Thyroid gland (tissue), 4 donors: ENCODE results near the gene STAG3. TPM values are rescaled to one million over a fixed set of nuclear protein-coding genes. Genes with fewer than 3 reads are reported as not detected.
"Not testable (repeated sequence)": the region's sequence is repeated elsewhere in the genome, so short reads cannot be mapped to it uniquely, and the experiment has no call there.

Source experiments
- DNase-seq, 2 donors: peaks; one replicate each; pipeline ENCODE4 v3.0.0-alpha.2; 2019
- H3K27ac ChIP-seq, 3 donors: fragments of 200-600 bp; sonication (generic); 1 replicate in 2 of 3; 2 replicates in 1 of 3; pipeline ENCODE4 v1.5.1; 2016 to 2019; ENCODE audit warnings: mild to moderate bottlenecking in 1 of 3, moderate library complexity in 1 of 3
- H3K27me3 ChIP-seq: fragments of 200-600 bp; sonication (generic); one replicate; pipeline ENCODE4 v1.5.1; 2019
- H3K36me3 ChIP-seq, 2 donors: fragments of 200-600 bp; sonication (generic); one replicate each; pipeline ENCODE4 v1.5.1; 2016 to 2019
- H3K4me1 ChIP-seq, 2 donors: fragments of 200-600 bp; sonication (generic); one replicate each; pipeline ENCODE4 v1.5.1; 2017 to 2019
- H3K4me3 ChIP-seq, 3 donors: fragments of 200-600 bp; sonication (generic); replicated peaks in 1 of 3; 1 replicate in 2 of 3; 2 replicates in 1 of 3; pipeline ENCODE4 v1.5.1; 2016; ENCODE audit warnings: mild to moderate bottlenecking in 1 of 3
- H3K9me3 ChIP-seq: fragments of 200-600 bp; sonication (generic); one replicate; pipeline ENCODE4 v1.5.1; 2017
- POLR2A ChIP-seq, 2 donors: fragments of 450-650 bp; IDR thresholded peaks; one replicate each; pipeline ENCODE4 v1.6.1; 2017; ENCODE audit warnings: antibody characterized with exemption in 2 of 2, mild to moderate bottlenecking in 2 of 2, moderate library complexity in 1 of 2
- WGBS, 2 donors: methylation state at CpG; one replicate each; pipeline ENCODE4 v1.1.5; 2017; 5-methylcytosine and 5-hydroxymethylcytosine counted together
- intact Hi-C: fragments of 100-400 bp; cut with DNase I; formaldehyde crosslinking; loops from one replicate; pipeline ENCODE4 v1.15.1; 2023
- total RNA-seq, 4 donors: library from RNA; depleted of rRNA; stranded (reverse); fragments of >200 nt; gene quantifications; one replicate each; pipeline ENCODE4 v1.2.3, GENCODE V29; 2016
- TF ChIP-seq, protein P1 (sequence below), 6 experiments: fragments of 200-600 bp in 3 of 6; fragments of 450-650 bp in 3 of 6; sonication (generic) in 3 of 6; IDR thresholded peaks; one replicate each; pipeline ENCODE4 v1.5.1; 2016 to 2019; ENCODE audit warnings: antibody characterized with exemption in 6 of 6, mild to moderate bottlenecking in 2 of 6, inconsistent platforms in 1 of 6, moderate library complexity in 1 of 6

The STAG3 gene, protein sequence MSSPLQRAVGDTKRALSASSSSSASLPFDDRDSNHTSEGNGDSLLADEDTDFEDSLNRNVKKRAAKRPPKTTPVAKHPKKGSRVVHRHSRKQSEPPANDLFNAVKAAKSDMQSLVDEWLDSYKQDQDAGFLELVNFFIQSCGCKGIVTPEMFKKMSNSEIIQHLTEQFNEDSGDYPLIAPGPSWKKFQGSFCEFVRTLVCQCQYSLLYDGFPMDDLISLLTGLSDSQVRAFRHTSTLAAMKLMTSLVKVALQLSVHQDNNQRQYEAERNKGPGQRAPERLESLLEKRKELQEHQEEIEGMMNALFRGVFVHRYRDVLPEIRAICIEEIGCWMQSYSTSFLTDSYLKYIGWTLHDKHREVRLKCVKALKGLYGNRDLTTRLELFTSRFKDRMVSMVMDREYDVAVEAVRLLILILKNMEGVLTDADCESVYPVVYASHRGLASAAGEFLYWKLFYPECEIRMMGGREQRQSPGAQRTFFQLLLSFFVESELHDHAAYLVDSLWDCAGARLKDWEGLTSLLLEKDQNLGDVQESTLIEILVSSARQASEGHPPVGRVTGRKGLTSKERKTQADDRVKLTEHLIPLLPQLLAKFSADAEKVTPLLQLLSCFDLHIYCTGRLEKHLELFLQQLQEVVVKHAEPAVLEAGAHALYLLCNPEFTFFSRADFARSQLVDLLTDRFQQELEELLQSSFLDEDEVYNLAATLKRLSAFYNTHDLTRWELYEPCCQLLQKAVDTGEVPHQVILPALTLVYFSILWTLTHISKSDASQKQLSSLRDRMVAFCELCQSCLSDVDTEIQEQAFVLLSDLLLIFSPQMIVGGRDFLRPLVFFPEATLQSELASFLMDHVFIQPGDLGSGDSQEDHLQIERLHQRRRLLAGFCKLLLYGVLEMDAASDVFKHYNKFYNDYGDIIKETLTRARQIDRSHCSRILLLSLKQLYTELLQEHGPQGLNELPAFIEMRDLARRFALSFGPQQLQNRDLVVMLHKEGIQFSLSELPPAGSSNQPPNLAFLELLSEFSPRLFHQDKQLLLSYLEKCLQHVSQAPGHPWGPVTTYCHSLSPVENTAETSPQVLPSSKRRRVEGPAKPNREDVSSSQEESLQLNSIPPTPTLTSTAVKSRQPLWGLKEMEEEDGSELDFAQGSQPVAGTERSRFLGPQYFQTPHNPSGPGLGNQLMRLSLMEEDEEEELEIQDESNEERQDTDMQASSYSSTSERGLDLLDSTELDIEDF
- 1 to 10 TPM in 2 of 4 donors, under 1 TPM in 1, not detected in 1; 0.34 to 2.7 (median 1.5) TPM for total RNA-seq

DNA sequence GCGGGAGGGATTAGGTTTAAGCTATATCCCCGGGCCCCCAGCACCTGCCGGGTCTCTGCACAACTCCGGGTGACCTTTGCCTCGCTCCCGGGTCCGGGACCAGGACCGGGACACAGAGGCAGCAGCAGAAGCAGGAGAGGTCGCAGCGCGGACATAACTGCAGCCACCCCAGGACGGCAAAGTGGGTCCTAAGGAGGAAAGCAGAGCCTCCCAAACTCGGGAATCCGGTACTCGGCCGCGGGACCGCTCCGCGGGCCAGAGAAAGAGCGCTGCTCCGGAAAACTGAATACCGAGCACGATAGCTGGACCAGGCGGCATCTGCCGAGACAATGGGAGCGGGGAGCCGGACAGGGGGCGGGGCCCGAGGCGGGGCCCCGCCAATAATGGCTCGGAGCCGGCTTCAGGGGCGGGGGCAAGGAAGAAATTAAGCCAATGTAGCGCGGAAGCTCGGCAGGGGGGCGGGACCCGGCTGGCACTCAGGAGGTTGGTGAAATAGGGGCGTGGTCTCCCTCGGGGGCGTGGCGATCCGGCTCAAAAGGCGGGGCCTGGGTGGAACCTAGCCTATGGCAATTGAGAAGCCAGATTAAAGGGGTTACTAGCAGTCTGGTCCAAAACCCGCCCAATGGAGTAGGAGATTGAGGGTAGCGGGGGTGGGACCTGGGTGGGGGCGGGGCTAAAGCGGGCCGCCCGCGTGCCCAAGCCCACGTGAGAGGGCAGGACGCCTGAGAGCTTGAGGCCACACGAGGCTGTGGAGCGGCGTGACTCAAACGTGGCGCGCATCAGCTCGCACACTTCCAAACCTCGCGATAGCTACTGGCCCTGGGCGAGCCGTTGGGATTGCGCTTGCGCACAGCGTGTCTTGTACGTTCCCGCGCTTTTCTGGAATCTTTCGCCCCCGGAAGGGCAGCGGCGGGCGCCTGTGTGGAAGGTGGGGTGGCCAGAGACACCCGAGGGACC lies at the start of gene STAG3, which contains the start of gene GPC2:
STAG3 (plus strand) TSS at position 874 of the 957 bp plus-strand sequence. CDS start 2,639 bp downstream, outside the sequence.
GPC2 (minus strand) TSS at position 337 of the 957 bp plus-strand sequence; CDS start at position 155, 182 bp downstream.
- H3K27me3 ChIP-seq: no peaks in the 10 kb centered on the region
- H3K27ac ChIP-seq: no peak within 1 kb of the TSS
- 5 to 12% methylated on average over 36 to 57 of the region's 78 CpGs for WGBS, 2 donors
- H3K4me1 ChIP-seq: peaks cover 8 to 9% of the 10 kb centered on the region in 2 donors
- intact Hi-C loops: no loop called here
- TF ChIP-seq, protein P1, sequence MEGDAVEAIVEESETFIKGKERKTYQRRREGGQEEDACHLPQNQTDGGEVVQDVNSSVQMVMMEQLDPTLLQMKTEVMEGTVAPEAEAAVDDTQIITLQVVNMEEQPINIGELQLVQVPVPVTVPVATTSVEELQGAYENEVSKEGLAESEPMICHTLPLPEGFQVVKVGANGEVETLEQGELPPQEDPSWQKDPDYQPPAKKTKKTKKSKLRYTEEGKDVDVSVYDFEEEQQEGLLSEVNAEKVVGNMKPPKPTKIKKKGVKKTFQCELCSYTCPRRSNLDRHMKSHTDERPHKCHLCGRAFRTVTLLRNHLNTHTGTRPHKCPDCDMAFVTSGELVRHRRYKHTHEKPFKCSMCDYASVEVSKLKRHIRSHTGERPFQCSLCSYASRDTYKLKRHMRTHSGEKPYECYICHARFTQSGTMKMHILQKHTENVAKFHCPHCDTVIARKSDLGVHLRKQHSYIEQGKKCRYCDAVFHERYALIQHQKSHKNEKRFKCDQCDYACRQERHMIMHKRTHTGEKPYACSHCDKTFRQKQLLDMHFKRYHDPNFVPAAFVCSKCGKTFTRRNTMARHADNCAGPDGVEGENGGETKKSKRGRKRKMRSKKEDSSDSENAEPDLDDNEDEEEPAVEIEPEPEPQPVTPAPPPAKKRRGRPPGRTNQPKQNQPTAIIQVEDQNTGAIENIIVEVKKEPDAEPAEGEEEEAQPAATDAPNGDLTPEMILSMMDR (IDR thresholded peaks at IDR 0.05): no peak
- TF ChIP-seq POLR2A (IDR thresholded peaks at IDR 0.05): no peak
- H3K36me3 ChIP-seq: no peaks in the 10 kb centered on the region
- peak; percentile 87 for DNase-seq
- H3K9me3 ChIP-seq: no peaks in the 10 kb centered on the region
- H3K4me3 ChIP-seq: peak within 1 kb of the TSS in 1 of 3 donors; percentile 34

DNA sequence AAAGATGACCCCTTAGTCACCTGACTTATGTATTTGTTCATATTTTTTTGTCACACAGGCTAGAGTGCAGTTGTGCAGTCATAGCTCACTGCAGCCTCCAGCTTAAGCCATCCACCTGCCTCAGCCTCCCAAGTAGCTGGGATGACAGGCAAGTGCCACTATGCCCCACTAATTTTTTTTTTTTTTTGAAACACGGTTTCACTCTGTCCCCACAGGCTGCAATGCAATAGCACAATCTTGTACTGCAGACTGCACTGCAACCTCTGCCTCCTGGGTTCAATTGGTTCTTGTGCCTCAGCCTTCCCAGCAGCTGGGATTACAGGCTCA lies 49.1 kb upstream of the STAG3 start:
- H3K27me3 ChIP-seq: no peaks in the 10 kb centered on the region
- DNase-seq: no peak
- no peak for TF ChIP-seq POLR2A (IDR thresholded peaks at IDR 0.05)
- TF ChIP-seq, protein P1 (IDR thresholded peaks at IDR 0.05): no peak
- H3K36me3 ChIP-seq: no peaks in the 10 kb centered on the region
- intact Hi-C loops: loop anchor here (5.0 kb wide), 1 partner anchor 36 kb away; no protein-coding TSS in a partner anchor
- H3K4me3 ChIP-seq: no peak overlapping the region
- peaks cover 6 to 22% of the 10 kb centered on the region in 2 donors for H3K4me1 ChIP-seq
- 47 to 75% methylated on average over 1 of the region's 1 CpG for WGBS, 2 donors
- H3K27ac ChIP-seq: no peak overlapping the region
- no peaks in the 10 kb centered on the region for H3K9me3 ChIP-seq

DNA sequence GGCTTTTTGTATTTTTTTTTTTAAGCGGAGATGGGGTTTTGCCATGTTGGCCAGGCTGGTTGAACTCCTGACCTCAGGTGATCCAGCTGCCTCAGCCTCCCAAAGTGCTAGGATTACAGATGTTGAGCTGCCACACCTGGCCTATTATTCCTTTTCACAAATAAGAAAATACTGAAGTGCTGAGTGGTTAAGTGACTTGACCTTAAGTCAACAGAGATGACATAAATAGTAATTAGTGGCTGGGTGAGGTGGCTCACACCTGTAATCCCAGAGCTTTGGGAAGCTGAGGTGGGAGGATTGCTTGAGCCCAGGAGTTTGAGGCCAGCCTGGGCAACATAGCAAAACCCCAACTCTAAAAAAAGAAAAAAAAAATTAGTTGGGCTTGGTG lies 47.5 kb upstream of the STAG3 start:
- not testable (repeated sequence) for H3K36me3 ChIP-seq, H3K27ac ChIP-seq, DNase-seq, H3K27me3 ChIP-seq, H3K9me3 ChIP-seq, H3K4me3 ChIP-seq
- intact Hi-C loops: loop anchor here (5.0 kb wide), 1 partner anchor 153 kb away; the partner anchor contains the start of gene AZGP1
- peaks cover 6 to 20% of the 10 kb centered on the region in 2 donors for H3K4me1 ChIP-seq
- 100% methylated on average over 1 of the region's 1 CpG for WGBS, 2 donors

DNA sequence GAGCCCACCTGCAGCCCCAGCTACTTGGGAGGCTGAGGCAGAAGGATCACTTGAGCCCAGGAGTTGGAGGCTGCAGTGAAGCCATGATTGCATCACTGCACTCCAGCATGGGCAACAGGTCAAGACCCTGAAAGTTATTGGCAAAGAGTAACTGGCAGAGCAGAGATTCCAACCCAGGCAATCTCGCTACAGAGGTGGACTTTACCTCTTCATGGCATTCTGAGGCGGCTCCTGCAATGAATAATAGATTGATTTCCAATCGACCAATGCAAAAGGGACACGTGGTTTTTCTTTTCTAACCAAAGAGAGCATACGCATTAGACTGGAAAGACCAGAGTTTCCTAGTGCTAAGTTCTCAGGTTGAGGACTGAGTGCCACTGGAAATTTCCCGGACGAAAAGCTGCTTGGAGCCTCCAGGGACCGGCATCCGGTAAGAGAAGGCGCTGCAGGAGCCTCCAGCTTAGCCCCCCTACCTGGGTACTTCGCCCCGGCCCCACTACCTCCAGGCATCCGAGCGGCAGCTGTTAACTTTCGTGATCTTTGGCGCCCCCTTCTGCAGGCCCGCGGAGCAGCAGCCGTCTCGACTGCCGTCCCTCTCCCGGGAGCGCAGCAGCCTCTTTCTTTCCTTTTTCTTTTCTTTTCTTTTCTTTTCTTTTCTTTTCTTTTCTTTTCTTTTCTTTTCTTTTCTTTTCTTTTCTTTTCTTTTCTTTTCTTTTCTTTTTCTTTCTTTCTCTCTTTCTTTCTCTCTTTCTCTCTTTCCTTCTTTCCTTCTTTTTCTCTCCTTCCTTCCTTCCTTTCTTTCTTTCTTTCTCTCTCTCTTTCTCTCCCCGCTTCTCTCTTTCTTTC lies 46.9 kb upstream of the STAG3 start:
- intact Hi-C loops: loop anchor here (5.0 kb wide), 1 partner anchor 154 kb away; the partner anchor contains the start of gene AZGP1
- Histone ChIP-seq H3K4me3 (no peak overlapping the region), H3K36me3 (no peaks in the 10 kb centered on the region), H3K9me3 (no peaks in the 10 kb centered on the region), H3K27me3 (no peaks in the 10 kb centered on the region), H3K4me1 (peaks cover 6 to 14% of the 10 kb centered on the region in 2 donors), H3K27ac (no peak overlapping the region)
- DNase-seq: peak; percentile 71 to 81
- no peak for TF ChIP-seq POLR2A (IDR thresholded peaks at IDR 0.05)
- TF ChIP-seq, protein P1 (IDR thresholded peaks at IDR 0.05): peak; percentile 59 to 95 (median 78)
- WGBS, 2 donors: 14 to 17% methylated on average over 24 of the region's 24 CpGs
